Kidney epithelial cell (primary cell): ENCODE results near the gene STAG1. TPM values are rescaled to one million over a fixed set of nuclear protein-coding genes. Genes with fewer than 3 reads are reported as not detected.
A peak's percentile ranks its signal among the peaks of the same experiment; 100 is the strongest.
"Not testable (repeated sequence)": the region's sequence is repeated elsewhere in the genome, so short reads cannot be mapped to it uniquely, and the experiment has no call there.

ENCODE experiments used
- DNase-seq: peaks from one replicate; pipeline ENCODE4 v3.0.0-alpha.2; 2010; ENCODE audit warnings: low read depth
- H3K27me3 ChIP-seq: 2 replicates; pipeline ENCODE4 v1.6.0; 2011; ENCODE audit warnings: low read length; ENCODE audit not compliant: control insufficient read depth, insufficient read depth
- H3K36me3 ChIP-seq: 2 replicates; pipeline ENCODE4 v1.5.1; 2011; ENCODE audit warnings: low read length; ENCODE audit not compliant: control insufficient read depth, insufficient read depth
- H3K4me3 ChIP-seq: 2 replicates; pipeline ENCODE4 v1.5.1; 2011; ENCODE audit warnings: low read depth, mild to moderate bottlenecking, control low read depth, low read length
- total RNA-seq: library from RNA; depleted of rRNA; stranded (reverse); fragments of >200 nt; gene quantifications from 2 replicates; pipeline ENCODE4 v1.2.3, GENCODE V29; 2015
- TF ChIP-seq, protein P1 (sequence below): IDR thresholded peaks from 2 replicates; pipeline ENCODE4 v1.5.1; 2011; ENCODE audit warnings: mild to moderate bottlenecking, moderate library complexity, low read length, control low read depth, inconsistent platforms; ENCODE audit not compliant: insufficient read depth, poor library complexity, severe bottlenecking

The STAG1 gene
- total RNA-seq: 20.7 and 22.0 TPM in 2 replicates

DNA sequence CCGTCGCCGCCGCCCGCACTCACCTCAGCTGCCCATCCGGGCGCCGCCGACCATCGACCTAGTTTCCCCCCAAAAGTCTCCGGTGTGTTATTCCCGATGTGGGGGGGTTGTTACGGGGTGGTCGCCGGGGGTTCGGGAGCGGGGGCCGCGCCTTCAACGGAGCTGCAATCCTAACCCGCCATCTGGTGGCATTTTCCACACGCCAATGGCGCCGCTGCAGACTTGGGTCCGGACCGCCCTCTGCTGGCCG, at the start of gene STAG1:
TSS of gene STAG1 (minus strand) at position 207 of the 250 bp plus-strand sequence. CDS start 121,480 bp downstream, outside the sequence.
- H3K36me3 ChIP-seq: no peaks in the 10 kb centered on the region

DNA sequence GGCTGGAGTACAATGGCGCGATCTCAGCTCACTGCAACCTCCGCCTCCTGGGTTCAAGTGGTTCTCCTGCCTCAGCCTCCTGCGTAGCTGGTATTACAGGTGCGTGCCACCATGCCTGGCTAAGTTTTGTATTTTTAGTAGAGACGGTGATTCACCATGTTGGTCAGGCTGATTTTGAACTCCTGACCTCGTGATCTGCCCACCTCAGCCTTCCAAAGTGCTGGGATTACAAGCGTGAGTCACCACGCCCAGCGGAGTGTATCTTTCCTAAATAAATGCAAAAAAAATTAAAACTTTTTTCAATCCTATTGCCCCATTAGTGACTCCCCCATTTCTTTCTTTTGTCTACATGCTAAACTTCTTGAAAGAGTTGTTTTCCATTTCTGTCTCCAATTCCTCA, 49.0 kb upstream of the STAG1 start:
- DNase-seq, H3K4me3 ChIP-seq, H3K27me3 ChIP-seq, H3K36me3 ChIP-seq: not testable (repeated sequence)

More for the DNA sequence above, at the start of gene STAG1:
- TF ChIP-seq, protein P1, sequence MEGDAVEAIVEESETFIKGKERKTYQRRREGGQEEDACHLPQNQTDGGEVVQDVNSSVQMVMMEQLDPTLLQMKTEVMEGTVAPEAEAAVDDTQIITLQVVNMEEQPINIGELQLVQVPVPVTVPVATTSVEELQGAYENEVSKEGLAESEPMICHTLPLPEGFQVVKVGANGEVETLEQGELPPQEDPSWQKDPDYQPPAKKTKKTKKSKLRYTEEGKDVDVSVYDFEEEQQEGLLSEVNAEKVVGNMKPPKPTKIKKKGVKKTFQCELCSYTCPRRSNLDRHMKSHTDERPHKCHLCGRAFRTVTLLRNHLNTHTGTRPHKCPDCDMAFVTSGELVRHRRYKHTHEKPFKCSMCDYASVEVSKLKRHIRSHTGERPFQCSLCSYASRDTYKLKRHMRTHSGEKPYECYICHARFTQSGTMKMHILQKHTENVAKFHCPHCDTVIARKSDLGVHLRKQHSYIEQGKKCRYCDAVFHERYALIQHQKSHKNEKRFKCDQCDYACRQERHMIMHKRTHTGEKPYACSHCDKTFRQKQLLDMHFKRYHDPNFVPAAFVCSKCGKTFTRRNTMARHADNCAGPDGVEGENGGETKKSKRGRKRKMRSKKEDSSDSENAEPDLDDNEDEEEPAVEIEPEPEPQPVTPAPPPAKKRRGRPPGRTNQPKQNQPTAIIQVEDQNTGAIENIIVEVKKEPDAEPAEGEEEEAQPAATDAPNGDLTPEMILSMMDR: peak; percentile 99
- Histone ChIP-seq H3K4me3 (peak within 1 kb of the TSS; percentile 78), H3K27me3 (no peaks in the 10 kb centered on the region)
- no peak for DNase-seq

DNA sequence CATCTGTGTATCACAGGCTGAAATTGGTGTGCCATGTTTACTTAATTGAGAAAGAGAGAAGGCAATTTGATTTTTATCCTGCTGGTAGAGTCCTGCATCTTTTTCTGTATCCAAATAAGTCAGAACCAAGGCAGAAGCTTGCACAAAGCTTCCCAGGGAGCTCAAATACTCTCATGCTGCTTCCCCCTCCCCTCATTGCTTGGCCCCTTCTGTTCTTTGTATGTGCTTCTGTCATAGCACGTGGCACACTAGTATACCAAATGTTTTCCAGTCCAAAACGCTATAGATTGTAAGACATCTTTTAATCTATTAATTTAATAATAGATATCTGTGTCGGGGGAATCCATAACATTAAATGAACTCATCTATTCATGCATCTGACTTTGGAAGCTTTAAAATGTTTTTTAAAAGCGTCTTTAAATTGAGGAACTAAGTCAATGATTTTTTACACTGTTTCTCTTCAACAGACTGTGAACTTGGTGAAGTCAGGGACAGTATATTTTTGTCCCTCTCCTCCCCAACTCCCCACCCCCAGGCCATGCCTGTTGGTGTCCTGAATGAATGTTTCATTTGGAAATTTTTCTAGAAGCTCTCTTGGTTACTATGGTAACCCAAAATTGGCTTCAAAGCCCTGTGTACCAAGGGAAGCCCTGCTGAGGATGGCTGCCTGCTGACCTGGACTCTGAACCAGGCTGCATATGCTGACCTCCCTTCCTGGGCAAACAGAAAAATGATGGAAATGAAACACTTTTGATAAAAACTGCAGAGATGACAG, 40.6 kb upstream of the STAG1 start:
- Histone ChIP-seq H3K4me3 (no peak overlapping the region), H3K36me3 (no peaks in the 10 kb centered on the region), H3K27me3 (no peaks in the 10 kb centered on the region)
- TF ChIP-seq, protein P1: no peak
- no peak for DNase-seq

DNA sequence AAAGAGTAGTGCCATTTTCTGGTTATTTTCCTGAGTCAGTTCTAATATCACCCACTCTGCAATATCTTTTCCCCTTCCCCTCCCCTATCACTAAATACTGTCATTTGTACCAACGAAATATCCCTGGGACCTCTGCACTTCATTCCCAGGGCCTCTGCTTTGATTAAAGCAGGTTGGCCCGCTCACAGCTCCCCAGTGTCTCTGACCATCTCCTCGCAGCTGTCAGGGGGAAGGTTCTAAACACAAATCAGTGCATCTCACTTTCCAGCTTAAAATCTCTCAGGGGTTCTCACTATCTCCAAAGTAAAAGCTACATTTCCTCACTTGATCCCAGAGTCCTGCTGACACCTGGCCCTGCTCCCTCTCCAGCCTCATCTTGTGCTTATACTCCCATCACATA, 38.6 kb upstream of the STAG1 start:
- Histone ChIP-seq H3K4me3 (no peak overlapping the region), H3K36me3 (no peaks in the 10 kb centered on the region), H3K27me3 (no peaks in the 10 kb centered on the region)
- DNase-seq: no peak
- TF ChIP-seq, protein P1: no peak

DNA sequence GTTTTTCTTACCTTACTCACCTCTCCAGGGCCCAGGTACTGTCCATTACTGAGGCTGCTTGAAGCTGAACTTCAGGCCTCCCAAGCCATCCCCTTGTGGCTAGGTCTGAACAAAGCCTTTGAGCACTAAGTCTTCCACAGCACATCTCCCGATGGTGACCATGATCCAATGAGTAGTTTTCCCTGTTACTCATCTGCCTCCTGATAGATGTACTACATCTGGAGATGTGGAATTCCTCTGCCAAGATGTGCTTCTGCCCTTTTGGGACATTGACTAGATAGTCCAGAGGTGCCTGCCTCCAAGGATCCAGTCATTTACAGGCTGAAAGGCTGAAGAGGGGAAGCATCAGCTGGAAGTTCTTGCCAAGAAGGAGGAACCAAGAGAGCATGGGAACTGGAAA, 37.8 kb upstream of the STAG1 start:
- no peak for DNase-seq
- H3K36me3 ChIP-seq: no peaks in the 10 kb centered on the region
- TF ChIP-seq, protein P1: no peak

DNA sequence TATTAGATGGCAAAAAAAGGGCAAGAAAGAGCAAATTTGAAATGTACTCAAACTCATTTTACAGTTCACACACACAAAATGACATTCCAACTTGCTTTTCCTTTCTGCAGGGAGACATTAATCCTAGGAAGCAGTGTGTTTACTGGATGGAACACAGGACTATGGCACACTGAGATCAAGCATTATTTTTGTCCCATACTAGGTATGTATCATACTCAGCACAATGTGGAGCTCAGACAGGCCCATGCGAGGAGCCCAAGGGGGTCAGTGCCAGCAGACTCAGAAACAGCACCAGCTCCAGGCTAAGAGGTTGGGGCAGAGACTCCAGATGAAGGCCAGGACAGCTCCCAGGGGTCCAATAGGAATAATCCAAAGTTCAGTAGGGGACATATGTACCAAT, 36.0 kb upstream of the STAG1 start:
- Histone ChIP-seq H3K27me3 (no peaks in the 10 kb centered on the region), H3K36me3 (no peaks in the 10 kb centered on the region), H3K4me3 (no peak overlapping the region)
- TF ChIP-seq, protein P1: no peak
- DNase-seq: no peak

More for the DNA sequence above, 37.8 kb upstream of the STAG1 start:
- H3K4me3 ChIP-seq: no peak overlapping the region
- H3K27me3 ChIP-seq: no peaks in the 10 kb centered on the region
